IMR-90 (cell line): ENCODE data around the gene NEK9. TPM values are rescaled to one million over a fixed set of nuclear protein-coding genes. Genes with fewer than 3 reads are reported as not detected.
"Not testable (repeated sequence)": the region's sequence is repeated elsewhere in the genome, so short reads cannot be mapped to it uniquely, and the experiment has no call there.

ENCODE experiments used
- ATAC-seq: fragments of 200-7000 bp; cut with Tn5 transposase; 2 replicates; pipeline ENCODE4 v1.9.1; 2020; ENCODE audit warnings: low read depth, mild to moderate bottlenecking, moderate library complexity
- BruUV-seq: library from RNA; stranded (reverse); fragments of 400-500 nt; replicated peaks from 2 replicates; lab custom pipeline; 2021; lab: Mats Ljungman, UMichigan
- CTCF ChIA-PET: fragments of 300-600 bp; formaldehyde crosslinking; extraction: SDS; loops from one replicate; lab custom pipeline; 2021; ENCODE audit warnings: antibody characterized with exemption; lab: Yijun Ruan, JAX
- POLR2A ChIA-PET: fragments of 300-600 bp; sonication (Branson Sonifier 250); formaldehyde crosslinking; loops from one replicate; lab custom pipeline; 2022; ENCODE audit warnings: antibody characterized with exemption; ENCODE audit not compliant: unreplicated experiment; lab: Charles Lee
- DNase-seq: peaks from one replicate; pipeline ENCODE4 v3.0.0; 2013
- H2AFZ ChIP-seq: replicated peaks from 2 replicates; pipeline ENCODE3; 2013; ENCODE audit warnings: low read length, mild to moderate bottlenecking; ENCODE audit not compliant: poor library complexity
- H2AK5ac ChIP-seq: 2 replicates; pipeline ENCODE4 v1.6.1; 2013; ENCODE audit warnings: low read depth, low read length, inconsistent platforms
- H2AK9ac ChIP-seq: replicated peaks from 2 replicates; pipeline ENCODE3; 2013; ENCODE audit warnings: mild to moderate bottlenecking, low read depth, low read length, moderate library complexity; ENCODE audit not compliant: poor library complexity
- H2BK120ac ChIP-seq: 2 replicates; pipeline ENCODE4 v1.6.1; 2013; ENCODE audit warnings: low read depth, low read length, inconsistent platforms
- H2BK15ac ChIP-seq: 3 replicates; pipeline ENCODE4 v1.6.1; 2013; ENCODE audit warnings: low read depth, low read length, inconsistent platforms
- H2BK20ac ChIP-seq: 2 replicates; pipeline ENCODE4 v1.6.1; 2013; ENCODE audit warnings: low read depth, mild to moderate bottlenecking, inconsistent platforms, low read length, moderate library complexity
- H2BK5ac ChIP-seq: 2 replicates; pipeline ENCODE4 v1.6.1; 2013; ENCODE audit warnings: mild to moderate bottlenecking, low read depth, low read length, inconsistent platforms; ENCODE audit not compliant: poor library complexity, severe bottlenecking
- H3K14ac ChIP-seq: replicated peaks from 2 replicates; pipeline ENCODE4 v1.6.1; 2013; ENCODE audit warnings: low read depth, low read length, inconsistent platforms
- H3K18ac ChIP-seq: 2 replicates; pipeline ENCODE4 v1.6.1; 2013; ENCODE audit warnings: low read depth, low read length, control low read depth
- H3K23ac ChIP-seq: 2 replicates; pipeline ENCODE4 v1.6.1; 2013; ENCODE audit warnings: low read depth, low read length, inconsistent platforms
- H3K27ac ChIP-seq: 2 replicates; pipeline ENCODE4 v1.5.1; 2013; ENCODE audit warnings: mild to moderate bottlenecking, control low read depth, low read length; ENCODE audit not compliant: insufficient read depth
- H3K27me3 ChIP-seq: 2 replicates; pipeline ENCODE4 v1.6.1; 2013; ENCODE audit warnings: low read length; ENCODE audit not compliant: control insufficient read depth, insufficient read depth
- H3K36me3 ChIP-seq: 2 replicates; pipeline ENCODE4 v1.6.1; 2013; ENCODE audit warnings: low read length, mixed read lengths; ENCODE audit not compliant: control insufficient read depth, insufficient read depth
- H3K4ac ChIP-seq: 2 replicates; pipeline ENCODE4 v1.6.1; 2013; ENCODE audit warnings: low read depth, low read length, inconsistent platforms
- H3K4me1 ChIP-seq: 2 replicates; pipeline ENCODE4 v1.6.1; 2013; ENCODE audit warnings: low read length, mixed read lengths; ENCODE audit not compliant: control insufficient read depth, insufficient read depth
- H3K4me2 ChIP-seq: 2 replicates; pipeline ENCODE4 v1.6.1; 2013; ENCODE audit warnings: low read depth, mild to moderate bottlenecking, control low read depth, low read length, moderate library complexity
- H3K4me3 ChIP-seq: 2 replicates; pipeline ENCODE4 v1.5.1; 2013; ENCODE audit warnings: low read depth, mild to moderate bottlenecking, control low read depth, low read length, moderate library complexity; ENCODE audit not compliant: insufficient read depth
- H3K56ac ChIP-seq: 2 replicates; pipeline ENCODE4 v1.6.1; 2013; ENCODE audit warnings: low read length, inconsistent platforms; ENCODE audit not compliant: insufficient read depth; ENCODE audit errors: extremely low read depth
- H3K79me1 ChIP-seq, 2 experiments: 2 replicates each; pipeline ENCODE4 v1.6.1; 2013; ENCODE audit warnings: low read length in 2 of 2, inconsistent platforms in 1 of 2, low read depth in 1 of 2
- H3K9ac ChIP-seq: 2 replicates; pipeline ENCODE4 v1.6.1; 2013; ENCODE audit warnings: low read depth, low read length, control low read depth
- H3K9me1 ChIP-seq: 2 replicates; pipeline ENCODE4 v1.6.1; 2013; ENCODE audit warnings: low read length, inconsistent platforms; ENCODE audit not compliant: insufficient read depth
- H3K9me3 ChIP-seq: 2 replicates; pipeline ENCODE4 v1.6.1; 2013; ENCODE audit warnings: low read length; ENCODE audit not compliant: control insufficient read depth, insufficient read depth
- H4K20me1 ChIP-seq: 2 replicates; pipeline ENCODE4 v1.6.1; 2013; ENCODE audit warnings: low read length, inconsistent platforms; ENCODE audit not compliant: insufficient read depth
- H4K5ac ChIP-seq: 2 replicates; pipeline ENCODE4 v1.6.1; 2013; ENCODE audit warnings: mild to moderate bottlenecking, low read depth, low read length, control low read depth
- H4K8ac ChIP-seq, 2 experiments: 2 replicates each; pipeline ENCODE4 v1.6.1; 2013; ENCODE audit warnings: low read depth in 2 of 2, low read length in 2 of 2, control low read depth in 1 of 2, inconsistent platforms in 1 of 2
- H4K91ac ChIP-seq: 2 replicates; pipeline ENCODE4 v1.6.1; 2013; ENCODE audit warnings: low read depth, low read length, inconsistent platforms; ENCODE audit not compliant: insufficient read depth
- CEBPB ChIP-seq: IDR thresholded peaks from 2 replicates; pipeline ENCODE4 v1.6.1; 2012; ENCODE audit warnings: low read depth, low read length, improper control_type of control experiment
- MXI1 ChIP-seq: IDR thresholded peaks from 2 replicates; pipeline ENCODE4 v1.6.1; 2012; ENCODE audit warnings: low read depth, mild to moderate bottlenecking, low read length, moderate library complexity, borderline replicate concordance
- POLR2A ChIP-seq: IDR thresholded peaks from 2 replicates; pipeline ENCODE4 v1.6.1; 2012; ENCODE audit warnings: mild to moderate bottlenecking, low read depth, low read length
- WGBS, 2 experiments: methylation state at CpG; one replicate each; pipeline versions ENCODE4 v1.1.5 to v1.1.7; 2013; ENCODE audit warnings: missing lambda C conversion rate in 2 of 2; ENCODE audit not compliant: insufficient read length in 1 of 2; ENCODE audit errors: extremely low coverage in 2 of 2; 5-methylcytosine and 5-hydroxymethylcytosine counted together
- dilution Hi-C: fragments of 300-500 bp; cut with HindIII; formaldehyde crosslinking; loops from one replicate; pipeline ENCODE4 v1.14.3; 2018; ENCODE audit warnings: low sequenced_read_pairs; ENCODE audit not compliant: unreplicated experiment
- in situ Hi-C: fragments of 300-500 bp; cut with MboI; formaldehyde crosslinking; loops from 3 replicates; pipeline ENCODE4 v1.14.3; 2019; ENCODE audit warnings: low sequenced_read_pairs, inconsistent platforms, mixed read lengths
- intact Hi-C: fragments of 100-400 bp; cut with micrococcal nuclease; formaldehyde crosslinking; loops from 2 replicates; pipeline ENCODE4 v1.10.0; 2022
- polyA plus RNA-seq, 3 experiments: library from polyadenylated mRNA; depleted of rRNA; stranded (reverse); fragments of >200 nt; gene quantifications; 2 replicates each; pipeline ENCODE4 v1.2.3, GENCODE V29; 2012; ENCODE audit warnings: low replicate concordance in 1 of 3
- total RNA-seq: library from RNA; depleted of rRNA; stranded (reverse); fragments of >200 nt; gene quantifications from 2 replicates; pipeline ENCODE4 v1.2.3, GENCODE V29; 2012

NEK9 gene
- total and polyA plus RNA-seq, 2 of the 4 experiments (the other 2 are of a cell fraction): 22.9 to 23.2 TPM

DNA sequence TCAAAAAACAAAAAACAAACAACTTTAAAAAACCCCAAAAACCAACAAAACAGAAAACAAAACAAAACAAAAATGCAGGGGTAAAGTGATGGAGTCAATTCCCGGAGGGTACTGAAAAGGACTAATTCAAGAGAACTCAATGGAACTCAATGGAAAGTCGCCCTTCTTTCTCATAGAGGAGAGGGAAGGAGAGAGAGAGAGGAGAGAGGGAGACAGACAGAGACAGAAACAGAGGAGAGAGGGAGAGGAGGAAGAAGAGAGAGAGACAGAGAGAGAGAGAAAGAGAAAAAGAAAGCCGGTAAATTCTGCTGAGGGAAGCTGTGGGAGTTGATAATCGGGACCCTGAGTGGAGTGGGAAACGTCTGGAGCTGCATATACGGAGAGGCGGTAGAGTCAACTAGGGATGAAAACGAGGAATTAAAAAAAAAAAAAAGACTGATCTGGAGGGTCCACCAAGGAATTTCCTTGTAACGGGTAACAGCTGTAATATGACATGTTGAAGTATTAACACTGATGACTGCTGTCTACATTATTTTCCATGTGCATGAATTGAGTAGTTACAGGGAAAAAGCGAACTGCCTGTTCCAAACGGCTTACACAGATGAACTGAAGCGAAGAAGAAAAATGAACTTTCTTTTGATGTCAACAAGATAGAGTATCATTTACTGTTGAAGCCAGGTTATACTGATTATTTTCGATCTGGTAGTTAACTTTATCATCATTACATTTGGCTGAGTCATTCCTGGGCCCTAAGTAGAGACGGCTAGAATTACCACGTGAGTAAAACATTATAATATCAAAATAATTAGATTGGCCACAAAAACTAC, 58.3 kb downstream of the NEK9 start (continued):
- TF ChIP-seq CEBPB (no peak), POLR2A (no peak), MXI1 (no peak)

GRCh38 chr14:75067765-75068164, 59.1 kb downstream of the NEK9 start:
- peaks cover 7 to 20% of the 10 kb centered on the region in 2 experiments for H3K79me1 ChIP-seq
- H3K4me2 ChIP-seq, DNase-seq, H3K27ac ChIP-seq, H2AK5ac ChIP-seq, H2AFZ ChIP-seq, H3K23ac ChIP-seq, H3K18ac ChIP-seq, H2BK5ac ChIP-seq, H3K56ac ChIP-seq, BruUV-seq, H3K4ac ChIP-seq, H3K9me1 ChIP-seq, H2AK9ac ChIP-seq, H3K4me1 ChIP-seq, H2BK20ac ChIP-seq, H4K91ac ChIP-seq, H2BK15ac ChIP-seq, dilution Hi-C loops, POLR2A ChIA-PET, H4K5ac ChIP-seq, H3K9ac ChIP-seq, H3K9me3 ChIP-seq, CTCF ChIA-PET, H4K20me1 ChIP-seq, H2BK120ac ChIP-seq, H4K8ac ChIP-seq, ATAC-seq, in situ Hi-C loops, H3K27me3 ChIP-seq, H3K36me3 ChIP-seq, H3K4me3 ChIP-seq, H3K14ac ChIP-seq: not testable (repeated sequence)
- whole genome bisulfite sequencing, 2 experiments: 100% methylated on average over 1 of the region's 4 CpGs; no CpG with 5 or more reads in 1 of the 2 experiments
- intact Hi-C loops: loop anchor here (5.0 kb wide), 1 partner anchor 125 kb away; no protein-coding TSS in a partner anchor
